ENCODE data around the gene HSPA4L.
A peak's percentile ranks its signal among the peaks of the same experiment; 100 is the strongest.

HSPA4L gene

DNA sequence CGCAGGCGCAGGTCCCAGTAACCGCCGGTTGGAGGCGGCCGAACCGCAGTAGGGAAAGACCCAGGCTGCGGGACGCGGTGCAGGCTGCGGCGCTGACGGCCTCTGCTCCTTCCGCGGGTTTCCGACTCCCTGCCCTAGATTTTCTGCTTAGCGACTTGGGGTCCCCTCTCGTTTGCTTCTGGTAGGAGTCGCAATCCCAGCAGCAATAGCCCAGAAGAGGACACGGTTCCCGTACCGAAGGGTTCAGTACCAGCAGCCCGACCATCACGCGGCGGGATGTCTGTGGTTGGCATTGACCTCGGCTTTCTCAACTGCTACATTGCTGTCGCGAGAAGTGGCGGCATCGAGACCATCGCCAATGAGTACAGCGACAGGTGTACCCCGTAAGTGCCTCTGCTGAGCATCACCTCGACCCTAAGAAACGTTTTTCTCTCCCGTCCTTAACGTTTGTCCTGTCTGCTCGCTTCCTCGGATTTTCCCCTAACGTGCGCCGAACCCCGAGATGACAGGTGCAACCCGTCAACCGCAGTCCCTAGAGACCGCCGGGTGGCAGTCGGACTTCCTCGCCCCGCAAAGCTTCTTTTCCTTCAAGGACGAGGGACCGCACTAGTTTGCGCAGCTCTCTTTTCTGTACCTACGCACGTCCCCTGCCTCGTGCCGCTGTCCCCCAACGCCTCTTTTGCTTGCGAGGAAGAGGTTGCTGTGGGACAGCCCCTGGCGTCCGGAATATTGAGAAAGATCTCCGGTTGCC lies at the start of gene HSPA4L:
Gene HSPA4L (plus strand): TSS at position 48 of the 751 bp plus-strand sequence. CDS start 229 bp downstream, at position 277.
- peak; percentile 55 for DNase-seq

DNA sequence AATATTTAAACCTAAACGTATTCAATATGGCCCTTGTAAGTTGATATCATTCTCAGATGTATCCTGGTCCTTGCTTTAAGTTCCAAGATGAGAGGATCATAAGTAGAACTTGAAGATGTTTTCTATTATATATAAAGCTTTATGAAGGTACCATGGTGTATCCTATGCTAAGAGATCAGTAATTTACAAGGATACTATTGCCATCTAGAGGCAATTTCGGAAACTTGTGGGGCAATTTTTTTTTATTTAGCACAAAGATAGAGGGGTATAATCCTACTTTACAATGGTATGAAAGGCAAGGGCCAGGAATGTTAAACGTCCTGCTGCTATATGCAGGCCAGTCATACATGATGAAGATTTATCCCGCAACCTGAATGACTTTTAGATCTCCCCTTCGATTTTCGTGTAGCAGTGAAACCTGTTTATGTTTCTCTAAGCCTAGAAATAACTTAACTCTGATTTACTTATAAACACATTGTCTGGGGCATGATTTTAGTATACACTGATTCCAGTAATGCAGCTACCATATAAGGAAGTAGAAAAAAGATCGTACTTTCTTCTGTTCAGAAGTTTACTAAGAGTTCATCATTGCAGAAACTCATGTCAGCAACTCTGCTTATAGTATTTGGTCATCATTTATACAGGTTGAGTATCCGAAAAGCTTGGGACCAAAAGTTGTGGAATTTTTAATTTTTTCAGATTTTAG lies 49.3 kb upstream of the HSPA4L start:
- DNase-seq: no peak

DNA sequence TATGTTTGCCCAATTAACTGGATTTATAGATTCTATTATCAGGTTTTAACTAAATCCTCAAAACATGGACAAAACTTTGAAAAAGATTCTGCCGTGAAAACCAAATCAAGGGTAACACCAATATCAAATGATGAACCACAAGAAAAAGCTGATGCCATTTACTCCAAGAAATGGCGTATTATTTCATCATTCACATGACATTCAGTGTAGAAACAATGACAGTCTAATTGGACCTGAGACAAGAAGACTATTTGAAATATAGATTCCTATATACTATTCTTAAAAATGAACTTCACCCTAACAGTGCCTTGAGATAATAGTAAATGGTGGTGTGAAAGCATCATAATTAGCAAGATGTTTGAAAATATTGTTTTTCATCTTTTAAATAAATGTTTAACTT lies 47.1 kb upstream of the HSPA4L start:
- DNase-seq: no peak

DNA sequence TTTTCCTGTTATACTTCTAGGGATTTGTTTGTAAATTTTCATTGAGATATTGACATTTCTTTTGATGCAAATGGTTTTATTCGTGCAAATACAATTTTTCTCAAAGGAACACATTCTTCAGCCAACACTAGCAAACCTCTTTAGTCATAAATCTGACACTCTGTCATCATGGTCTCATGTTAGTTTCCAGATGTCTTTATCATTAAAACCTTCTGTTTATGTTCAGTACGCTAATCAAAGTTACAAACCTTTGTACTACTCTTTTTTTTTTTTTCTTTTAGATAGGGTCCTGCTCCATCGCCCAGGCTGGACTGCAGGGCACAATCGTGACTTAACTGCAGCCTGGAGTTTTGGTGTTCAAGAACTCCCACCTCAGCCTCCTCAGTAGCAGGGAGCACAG lies 44.8 kb upstream of the HSPA4L start:
- no peak for DNase-seq

DNA sequence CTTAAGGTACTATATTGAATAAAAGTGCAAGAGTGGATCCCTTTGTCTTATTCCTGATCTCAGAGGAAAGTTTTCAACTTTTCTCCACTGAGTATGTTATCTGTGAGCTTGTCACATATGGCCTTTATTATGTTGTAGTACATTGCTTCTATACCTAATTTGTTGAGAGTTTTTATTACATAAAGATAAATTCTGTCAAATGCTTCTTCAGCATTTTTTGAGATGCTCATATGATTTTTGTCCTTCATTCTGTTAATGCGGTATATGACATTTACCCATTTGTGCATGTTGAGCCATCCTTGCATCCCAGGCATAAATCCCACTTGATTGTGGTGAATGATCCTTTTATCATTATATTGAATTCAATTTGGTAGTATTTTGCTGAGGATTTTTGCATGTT lies 40.9 kb upstream of the HSPA4L start:
- DNase-seq: no peak

DNA sequence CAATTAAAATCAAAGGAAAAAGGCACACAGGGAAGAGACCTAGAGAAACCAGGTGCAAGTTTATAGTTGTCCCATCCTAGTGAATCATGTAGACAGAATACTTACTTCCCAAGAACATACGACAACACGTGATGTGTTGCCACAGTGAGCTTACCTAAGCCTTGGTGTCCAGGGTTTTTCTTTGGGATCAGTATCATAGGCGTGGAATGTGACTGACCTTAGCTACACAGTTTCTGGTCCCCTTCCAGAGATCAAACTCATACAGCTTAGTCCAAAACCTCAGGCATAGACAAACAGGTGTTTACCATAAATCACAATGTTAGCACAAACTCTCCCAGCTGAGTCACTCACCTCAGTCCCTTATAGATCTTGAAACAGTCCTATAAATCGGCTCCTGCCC lies 34.2 kb upstream of the HSPA4L start:
- no peak for DNase-seq

DNA sequence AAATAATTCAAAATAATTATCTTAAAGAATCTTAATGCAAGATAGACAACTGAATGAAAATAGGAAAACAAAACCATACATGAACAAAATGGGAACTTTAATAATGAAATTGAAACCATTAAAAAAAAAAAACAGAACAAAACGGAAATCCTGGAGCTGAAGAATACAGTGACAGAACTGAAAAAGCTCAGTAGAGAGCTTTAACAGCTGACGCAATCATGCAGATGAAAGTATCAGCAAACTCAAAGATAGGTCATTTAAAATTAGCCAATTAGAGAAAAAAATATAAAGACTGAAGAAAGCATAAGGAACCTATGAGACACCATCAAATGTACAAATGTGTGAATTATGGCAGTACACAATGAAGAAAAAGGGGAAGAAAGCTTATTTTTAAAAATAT lies 33.2 kb upstream of the HSPA4L start:
- DNase-seq: no peak

DNA sequence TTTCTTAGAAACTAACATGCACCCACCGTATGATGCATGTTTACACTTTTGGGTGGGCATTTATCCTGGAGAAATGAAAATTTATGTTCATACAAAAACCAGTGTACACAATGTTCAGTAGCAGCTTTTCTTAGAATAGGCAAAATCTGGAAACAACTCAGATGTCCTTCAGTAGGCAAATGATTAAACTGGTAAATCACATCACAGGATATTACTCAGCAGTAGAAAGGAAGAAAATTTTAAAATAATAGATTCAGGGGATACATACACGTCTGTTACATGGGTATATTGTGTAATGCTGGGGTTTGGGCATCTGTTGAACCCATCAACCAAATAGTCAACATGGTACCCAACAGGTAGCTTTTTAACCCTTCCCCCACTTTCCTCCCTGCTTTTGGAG lies 25.2 kb upstream of the HSPA4L start:
- no peak for DNase-seq

DNA sequence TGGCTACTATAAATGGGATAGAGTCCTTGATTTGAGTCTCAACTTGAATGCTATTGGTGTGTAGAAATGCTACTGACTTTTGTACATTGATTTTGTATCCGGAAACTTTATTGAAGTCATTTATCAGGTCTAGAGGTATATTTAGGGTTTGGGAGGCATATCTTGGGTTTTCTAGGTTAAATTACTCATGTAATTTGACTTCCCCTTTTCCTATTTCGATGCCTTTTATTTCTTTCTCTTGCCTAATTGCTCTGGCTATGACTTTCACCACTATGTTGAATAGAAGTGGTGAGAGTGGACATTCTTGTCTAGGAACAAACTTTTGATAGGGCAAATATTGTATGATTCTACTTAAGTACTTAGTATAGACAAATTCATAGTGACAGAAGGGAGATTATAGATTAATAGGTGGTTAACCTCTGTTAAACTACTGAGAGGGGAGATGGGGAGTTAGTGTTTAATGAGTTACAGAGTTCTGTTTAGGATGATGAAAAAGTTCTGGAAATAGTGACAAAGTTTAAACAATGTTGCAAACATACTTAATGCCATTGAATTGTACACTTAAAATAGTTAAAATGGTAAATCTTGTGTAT lies 22.8 kb upstream of the HSPA4L start:
- no peak for DNase-seq

DNA sequence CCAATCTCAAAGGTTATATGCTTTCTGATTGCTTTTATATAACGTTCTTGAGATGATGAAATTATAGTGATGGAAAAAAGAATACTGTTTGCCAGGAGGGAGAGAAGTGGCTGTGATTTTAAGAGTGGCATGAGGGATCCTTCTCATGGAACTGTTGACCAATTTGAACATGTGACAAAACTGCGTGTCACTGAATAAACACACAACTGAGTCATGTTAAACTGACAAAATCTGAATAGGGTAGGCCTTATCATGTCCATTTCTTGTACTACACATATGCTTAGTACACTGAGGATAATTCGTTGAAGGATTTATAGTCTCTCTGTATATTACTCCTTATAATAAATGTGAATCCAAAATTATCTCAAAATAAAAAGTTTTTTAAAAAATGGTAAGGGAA lies 22.2 kb upstream of the HSPA4L start:
- DNase-seq: no peak

DNA sequence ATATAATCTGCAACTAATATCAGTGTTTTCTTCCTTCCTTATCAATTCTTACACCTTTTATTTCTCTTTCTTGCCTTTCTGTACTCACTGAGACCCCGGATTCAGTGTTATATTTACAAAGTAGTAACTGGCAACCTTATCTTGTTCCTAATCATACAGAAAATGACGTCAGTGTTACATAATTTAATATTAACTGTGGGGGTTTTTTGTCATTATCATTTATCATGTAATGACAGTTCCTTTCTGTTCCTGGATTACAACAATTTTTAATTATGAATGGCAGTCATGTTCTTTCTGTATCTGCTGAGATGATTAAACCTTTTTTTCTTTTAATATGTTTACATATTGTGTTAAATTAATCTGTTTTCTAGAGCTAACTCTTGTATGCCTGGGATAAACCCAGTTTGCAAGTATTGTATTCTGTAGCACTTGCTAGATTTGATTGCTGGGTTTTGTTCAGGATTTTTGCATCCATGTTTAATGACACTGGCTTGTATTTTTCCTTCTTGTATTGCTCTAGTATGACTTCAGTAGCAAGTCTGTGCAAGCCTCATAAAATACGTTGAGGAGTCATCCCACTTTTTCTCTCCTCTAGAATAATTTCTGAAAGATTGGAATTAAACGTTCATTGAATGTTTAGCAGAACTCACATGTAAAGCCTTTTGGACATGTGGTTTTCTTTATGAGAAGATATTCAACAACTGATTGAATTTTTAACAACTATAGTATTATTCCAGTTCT lies 10.4 kb upstream of the HSPA4L start:
- no peak for DNase-seq

DNA sequence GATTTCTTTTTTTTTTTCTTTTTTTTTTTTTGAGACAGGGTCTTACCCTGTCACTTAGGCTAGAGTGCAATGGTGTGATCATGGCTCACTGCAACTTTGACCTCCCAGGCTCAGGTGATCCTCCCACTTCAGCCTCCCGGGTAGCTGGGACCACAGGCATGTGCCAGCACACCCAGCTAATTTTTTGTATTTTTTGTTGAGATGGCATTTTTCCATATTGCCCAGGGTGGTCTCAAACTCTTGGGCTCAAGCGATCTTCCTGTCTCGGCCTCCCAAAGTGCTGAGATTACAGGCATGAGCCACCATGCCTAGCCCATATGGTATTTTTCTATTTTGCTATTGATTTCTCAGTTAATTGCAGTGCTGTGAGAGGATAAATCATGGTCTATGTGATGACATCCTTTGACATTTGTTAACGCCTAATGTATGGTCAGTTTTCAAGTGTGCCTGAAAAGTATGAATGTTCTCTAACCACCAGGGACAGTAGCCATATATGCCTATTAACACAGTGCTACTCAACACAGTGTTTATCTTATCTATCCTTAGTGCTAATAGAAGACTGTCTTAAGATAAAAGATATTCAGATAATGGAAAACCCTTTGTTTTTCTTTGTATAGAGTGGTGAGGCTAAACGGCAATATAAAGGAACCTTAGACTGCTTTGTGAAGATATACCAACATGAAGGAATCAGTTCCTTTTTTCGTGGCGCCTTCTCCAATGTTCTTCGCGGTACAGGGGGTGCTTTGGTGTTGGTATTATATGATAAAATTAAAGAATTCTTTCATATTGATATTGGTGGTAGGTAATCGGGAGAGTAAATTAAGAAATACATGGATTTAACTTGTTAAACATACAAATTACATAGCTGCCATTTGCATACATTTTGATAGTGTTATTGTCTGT lies 9.1 kb upstream of the HSPA4L start:
- DNase-seq: no peak

DNA sequence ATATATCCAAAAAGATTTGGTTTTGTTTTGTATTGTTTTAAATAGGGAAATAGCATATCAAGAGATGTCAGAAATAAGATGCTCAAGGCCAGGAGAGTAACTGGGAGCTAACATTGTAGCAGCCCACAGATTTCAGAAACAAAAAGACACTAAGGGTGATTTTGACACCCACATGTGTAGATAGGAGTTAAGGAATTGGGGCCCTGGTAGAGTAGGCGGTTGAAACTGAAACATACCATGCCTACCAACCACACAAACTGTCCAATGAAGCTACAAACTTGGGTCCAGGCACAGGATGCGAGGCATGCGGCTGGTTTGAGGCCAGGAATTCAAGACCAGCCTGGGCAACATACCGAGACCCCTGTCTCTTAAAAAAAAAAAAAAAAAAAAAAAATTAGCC lies 6.3 kb upstream of the HSPA4L start:
- no peak for DNase-seq

DNA sequence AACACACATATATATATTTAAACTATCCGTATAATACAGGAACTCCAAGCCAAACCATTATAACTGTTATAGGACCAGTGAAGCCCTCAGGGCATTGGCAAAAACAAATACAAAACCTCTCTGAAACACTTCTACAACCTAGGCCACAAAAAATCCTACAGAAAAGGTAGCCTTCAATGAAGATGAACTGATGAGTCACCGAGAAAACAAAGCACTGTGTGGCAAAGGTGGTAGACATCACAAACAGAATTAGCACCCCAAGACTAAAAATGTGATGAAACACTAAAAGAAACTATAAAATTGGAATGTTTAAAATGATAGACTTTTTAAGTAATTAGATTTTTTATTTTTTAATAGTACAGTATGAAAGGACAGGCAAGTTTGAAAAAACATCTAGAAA lies 5.5 kb upstream of the HSPA4L start:
- no peak for DNase-seq

DNA sequence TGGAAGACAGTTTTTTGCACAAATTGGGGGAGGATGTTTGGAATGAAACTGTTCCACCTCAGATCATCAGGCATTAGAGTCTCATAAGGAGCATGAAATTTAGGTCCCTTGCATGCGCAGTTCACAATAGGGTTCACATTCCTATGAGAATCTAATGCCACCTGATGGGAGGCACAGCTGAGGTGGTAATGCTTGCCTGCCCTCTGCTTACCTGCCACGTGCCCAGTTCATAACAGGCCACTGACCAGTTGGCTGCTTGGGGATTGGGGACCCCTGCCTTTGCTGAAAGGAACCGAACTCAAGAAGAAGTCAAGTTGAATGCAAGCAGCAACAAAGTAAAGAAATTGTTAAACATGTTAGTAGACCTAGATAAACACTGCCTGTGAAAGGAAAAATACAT lies 4.6 kb upstream of the HSPA4L start:
- DNase-seq: no peak

DNA sequence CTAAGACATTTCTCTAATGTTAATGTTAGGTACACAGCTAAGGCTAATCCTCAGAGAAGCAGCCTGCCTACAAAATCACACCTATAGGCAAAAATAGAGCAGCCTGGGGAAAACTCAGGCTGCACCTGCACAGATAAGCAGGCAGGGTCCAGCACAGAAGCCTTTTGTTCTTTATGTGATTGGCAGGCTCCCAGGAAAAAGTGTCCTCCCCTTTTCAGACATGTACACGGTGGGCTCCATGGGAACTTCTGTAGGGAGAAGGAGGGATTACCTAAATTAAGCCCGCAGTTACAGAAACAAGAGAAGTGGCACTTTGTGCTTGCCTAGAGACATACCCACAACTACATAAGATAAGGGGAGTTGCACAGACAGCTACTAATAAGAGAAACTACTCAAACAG lies 4.0 kb upstream of the HSPA4L start:
- no peak for DNase-seq

DNA sequence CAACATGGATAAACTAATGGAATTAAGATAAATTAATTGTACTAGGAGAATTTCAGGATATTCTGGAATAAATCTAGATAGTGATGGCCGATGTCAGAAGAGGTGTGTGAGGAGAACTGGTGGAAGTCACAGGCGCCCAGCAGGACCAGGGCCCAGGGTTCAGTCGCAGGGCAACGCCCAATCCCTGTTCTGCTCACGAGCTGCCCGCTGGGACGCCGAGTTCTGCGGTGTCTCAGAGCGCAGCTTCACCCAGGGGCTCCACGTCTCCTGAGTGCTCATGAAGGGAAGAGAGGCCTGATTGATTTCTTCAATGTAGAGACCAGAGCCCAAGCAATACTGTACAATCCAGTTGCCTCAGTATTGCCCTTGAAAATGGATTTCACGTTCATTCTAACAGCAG lies 1.5 kb upstream of the HSPA4L start:
- no peak for DNase-seq

DNA sequence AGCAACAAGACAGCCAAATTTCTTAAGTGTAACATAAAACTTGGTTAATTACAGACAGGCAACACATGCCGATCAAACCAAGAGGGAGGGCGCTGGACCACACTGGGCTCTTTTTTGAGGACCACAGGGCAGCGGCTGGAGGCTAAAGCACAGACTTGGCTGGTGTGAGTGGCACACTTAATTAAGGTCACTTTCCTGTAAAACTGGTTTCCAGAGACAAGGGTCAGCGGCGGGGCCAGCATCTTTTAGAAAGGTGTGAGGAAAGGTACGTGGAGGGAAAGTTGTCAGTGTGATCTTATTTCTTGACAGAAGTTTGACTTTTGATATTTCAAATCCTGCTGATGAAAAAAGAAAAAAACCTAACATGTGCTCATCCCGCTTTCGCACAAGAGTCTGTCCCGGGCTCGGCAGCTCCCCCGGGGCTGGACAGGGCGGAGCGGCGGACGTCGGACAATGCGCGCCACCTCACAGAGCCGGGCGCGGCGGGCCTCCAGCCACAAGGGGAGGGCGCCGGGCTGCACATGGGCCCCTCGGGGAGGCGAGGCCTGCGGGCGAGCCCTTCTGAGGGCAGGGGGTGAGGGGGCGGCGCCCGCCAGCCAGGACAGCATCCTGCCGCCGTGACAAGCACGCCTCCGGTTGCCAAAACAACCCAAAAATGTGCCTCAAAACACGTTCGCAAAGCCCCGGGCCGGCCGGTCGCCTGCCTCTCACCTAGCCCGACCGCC lies 660 bp upstream of the HSPA4L start:
- peak; percentile 12 for DNase-seq

DNA sequence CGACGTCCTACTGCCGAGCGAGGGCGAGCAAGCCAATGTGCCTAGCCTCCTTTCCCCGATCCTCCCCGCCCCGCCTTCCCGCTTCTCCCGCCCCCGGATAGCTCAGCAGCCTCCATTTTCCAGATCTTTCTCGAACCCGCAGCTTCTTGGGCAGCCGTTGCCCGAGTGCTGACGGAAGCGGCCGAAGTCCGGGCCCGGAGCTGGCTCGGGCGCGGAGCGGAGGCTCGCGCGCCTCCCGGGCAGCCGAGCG lies 172 bp upstream of the HSPA4L start:
- no peak for DNase-seq

DNA sequence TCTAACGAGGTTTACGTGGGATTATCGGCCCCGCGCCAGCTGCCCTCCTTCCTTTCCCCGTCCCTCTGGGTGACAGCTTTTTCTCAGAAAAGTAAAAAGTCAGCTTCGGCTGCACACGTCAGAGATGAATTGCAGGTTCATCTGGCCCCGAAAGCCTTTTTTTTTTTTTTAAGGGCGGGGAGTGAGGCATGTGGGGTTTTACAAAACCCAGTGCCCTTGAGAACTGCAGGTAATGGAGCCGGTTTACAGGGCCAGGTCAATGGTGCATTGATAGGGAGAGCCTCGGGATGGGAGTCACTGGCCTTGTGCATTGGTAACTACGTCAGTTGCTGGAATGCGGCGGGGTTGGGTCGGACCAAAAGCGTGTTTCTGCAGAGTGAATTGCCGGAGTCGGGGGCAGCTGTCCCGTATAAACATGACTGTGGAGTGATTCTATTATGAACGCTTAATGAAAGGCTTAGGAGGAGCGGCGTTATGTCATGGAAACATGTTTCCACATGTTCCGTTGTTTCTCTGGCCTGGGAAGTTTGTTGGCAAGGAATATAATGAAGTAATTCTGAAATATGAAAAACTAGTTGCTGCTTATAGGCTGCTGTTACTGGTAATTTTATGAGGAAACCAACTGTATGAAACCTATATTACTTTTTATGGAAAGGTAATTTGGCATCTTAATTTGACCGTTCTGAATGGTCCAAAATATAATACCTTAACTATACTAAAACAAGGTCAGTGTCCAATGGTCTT lies 1.1 kb downstream of the HSPA4L start:
- no peak for DNase-seq

All from activated naive CD4-positive, alpha-beta T cell treated with anti-CD3 and anti-CD28 coated beads, Interleukin-2, amount 50 U/mL, for 16 hours (primary cell).